GM13976 (cell line): ENCODE data around the gene GGACT.

Source experiments
- DNase-seq: peaks from one replicate; pipeline ENCODE4 v3.0.0; 2012; ENCODE audit warnings: low spot score
- CTCF ChIP-seq: IDR thresholded peaks from 2 replicates; pipeline ENCODE4 v1.5.1; 2012; ENCODE audit warnings: borderline replicate concordance, mild to moderate bottlenecking; ENCODE audit not compliant: insufficient read depth; ENCODE audit errors: extremely low read depth, missing control alignments, control extremely low read depth
- in situ Hi-C: fragments of 300-500 bp; cut with MboI; formaldehyde crosslinking; loops from one replicate; pipeline ENCODE4 v1.12.0; 2022; ENCODE audit warnings: low sequenced_read_pairs, mixed read lengths, inconsistent platforms; ENCODE audit not compliant: unreplicated experiment

The GGACT gene

GRCh38 chr13:100513171-100513570 is 75.4 kb downstream of the GGACT start:
- TF ChIP-seq CTCF: no peak
- in situ Hi-C loops: loop anchor here (25.0 kb wide), 1 partner anchor 601 kb away; no protein-coding TSS in a partner anchor
- no peak for DNase-seq

GRCh38 chr13:100512422-100512821 is 76.2 kb downstream of the GGACT start:
- in situ Hi-C loops: loop anchor here (25.0 kb wide), 1 partner anchor 600 kb away; no protein-coding TSS in a partner anchor
- no peak for DNase-seq
- no peak for TF ChIP-seq CTCF

DNA sequence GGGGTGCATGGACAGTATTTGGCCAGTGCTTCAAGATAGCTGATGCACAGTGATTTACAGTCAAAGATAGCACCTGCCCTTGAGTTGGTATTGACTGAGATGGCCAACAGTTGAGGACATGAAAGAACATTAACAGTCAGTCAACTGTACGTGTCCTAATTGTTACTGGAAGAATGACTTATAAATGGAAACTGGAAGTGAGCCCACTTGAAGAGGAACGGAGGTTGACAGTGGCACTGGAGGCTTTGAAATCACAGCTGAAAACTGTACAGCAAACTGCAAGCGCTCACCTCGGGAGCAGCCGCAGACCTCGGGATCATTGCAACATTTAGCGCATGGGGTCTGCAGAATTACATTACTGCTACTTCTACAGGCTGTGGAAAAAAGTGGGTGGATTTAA is 77.1 kb downstream of the GGACT start:
- in situ Hi-C loops: loop anchor here (25.0 kb wide), 1 partner anchor 599 kb away; no protein-coding TSS in a partner anchor
- DNase-seq: no peak
- no peak for TF ChIP-seq CTCF

- no peak for TF ChIP-seq CTCF
- in situ Hi-C loops: loop anchor here (25.0 kb wide), 1 partner anchor 598 kb away; no protein-coding TSS in a partner anchor
- no peak for DNase-seq
These were observed 78.2 kb downstream of the GGACT start for GRCh38 chr13:100510208-100510957.

DNA sequence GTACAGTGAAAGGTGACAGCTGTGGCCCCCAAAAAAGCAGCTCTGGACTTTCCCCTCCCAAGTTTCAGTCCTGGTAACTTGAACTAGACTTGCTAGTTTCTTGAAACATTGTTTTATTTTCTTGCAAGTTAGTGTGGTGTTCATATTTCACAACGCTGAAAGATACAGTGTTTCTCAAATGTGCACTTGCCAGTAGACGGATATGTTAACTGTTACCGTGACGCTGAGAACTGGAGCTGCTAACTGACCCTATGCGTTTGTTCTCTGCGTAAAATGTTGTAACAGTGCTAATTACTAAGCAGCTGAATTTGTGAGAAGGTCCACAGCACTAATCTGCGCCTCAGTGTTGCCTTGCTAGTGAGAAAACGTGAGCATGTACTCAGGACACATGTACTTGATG is 79.6 kb downstream of the GGACT start:
- in situ Hi-C loops: loop anchor here (25.0 kb wide), 1 partner anchor 597 kb away; no protein-coding TSS in a partner anchor
- no peak for DNase-seq
- no peak for TF ChIP-seq CTCF

DNA sequence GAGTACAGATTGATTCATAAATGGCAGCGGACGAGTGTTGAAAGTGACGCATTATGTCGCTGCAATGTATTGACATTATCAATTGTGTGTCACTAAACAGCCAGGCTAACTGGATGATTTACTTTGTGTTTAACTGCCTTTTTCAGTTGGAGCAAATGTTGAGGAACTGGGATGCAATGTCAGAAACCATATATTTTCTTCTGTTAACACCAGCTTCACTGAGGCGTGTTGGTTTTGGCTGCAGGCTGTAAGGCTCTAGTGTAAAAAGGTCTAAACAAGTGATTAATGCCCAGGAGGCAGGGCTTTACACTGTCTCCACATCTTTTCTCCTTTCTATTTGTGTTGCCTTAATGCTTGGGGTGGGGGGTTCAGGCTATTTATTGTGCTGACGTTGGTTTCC is 80.1 kb downstream of the GGACT start:
- DNase-seq: no peak
- no peak for TF ChIP-seq CTCF
- in situ Hi-C loops: loop anchor here (25.0 kb wide), 1 partner anchor 596 kb away; no protein-coding TSS in a partner anchor
